GM12865 (cell line): ENCODE data around the gene MAPT.

Source experiments
- DNase-seq: peaks from one replicate; pipeline ENCODE4 v3.0.0; 2010; ENCODE audit warnings: low read depth
- H3K4me3 ChIP-seq: 2 replicates; pipeline ENCODE4 v1.5.1; 2011; ENCODE audit warnings: mild to moderate bottlenecking, low read depth, low read length, control low read depth
- TF ChIP-seq, protein P1 (sequence below): IDR thresholded peaks from 2 replicates; pipeline ENCODE4 v1.5.1; 2011; ENCODE audit warnings: low read length, control low read depth, low read depth, inconsistent platforms; ENCODE audit not compliant: insufficient read depth; ENCODE audit errors: missing control alignments

Gene MAPT

DNA sequence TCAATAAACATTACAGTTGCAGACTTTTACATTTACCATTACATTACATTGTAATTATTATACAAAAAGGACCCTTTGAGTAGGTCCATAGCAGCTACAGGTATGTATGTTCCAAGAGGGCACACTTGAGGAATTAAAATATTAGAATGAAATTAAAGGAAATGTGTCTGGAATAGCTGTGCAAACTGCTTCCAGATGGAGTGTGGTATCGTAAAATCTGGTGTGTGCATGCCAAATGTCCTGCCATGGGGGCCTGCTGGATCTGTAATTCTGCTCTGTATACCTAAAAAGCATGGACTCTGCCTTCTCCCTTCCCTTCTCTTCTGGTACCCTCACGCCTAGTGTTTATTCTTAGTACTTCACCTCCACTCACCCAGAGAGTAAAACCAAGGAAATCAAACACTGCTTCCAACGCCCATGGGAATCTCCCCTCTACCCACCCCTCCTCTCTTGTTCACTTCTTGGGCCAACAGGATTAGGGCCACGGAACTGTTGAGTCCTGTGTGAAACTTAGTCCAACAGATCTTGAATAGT, 143.4 kb downstream of the MAPT start:
- DNase-seq, result no peak
- no peak overlapping the region for H3K4me3 ChIP-seq
- TF ChIP-seq, protein P1, sequence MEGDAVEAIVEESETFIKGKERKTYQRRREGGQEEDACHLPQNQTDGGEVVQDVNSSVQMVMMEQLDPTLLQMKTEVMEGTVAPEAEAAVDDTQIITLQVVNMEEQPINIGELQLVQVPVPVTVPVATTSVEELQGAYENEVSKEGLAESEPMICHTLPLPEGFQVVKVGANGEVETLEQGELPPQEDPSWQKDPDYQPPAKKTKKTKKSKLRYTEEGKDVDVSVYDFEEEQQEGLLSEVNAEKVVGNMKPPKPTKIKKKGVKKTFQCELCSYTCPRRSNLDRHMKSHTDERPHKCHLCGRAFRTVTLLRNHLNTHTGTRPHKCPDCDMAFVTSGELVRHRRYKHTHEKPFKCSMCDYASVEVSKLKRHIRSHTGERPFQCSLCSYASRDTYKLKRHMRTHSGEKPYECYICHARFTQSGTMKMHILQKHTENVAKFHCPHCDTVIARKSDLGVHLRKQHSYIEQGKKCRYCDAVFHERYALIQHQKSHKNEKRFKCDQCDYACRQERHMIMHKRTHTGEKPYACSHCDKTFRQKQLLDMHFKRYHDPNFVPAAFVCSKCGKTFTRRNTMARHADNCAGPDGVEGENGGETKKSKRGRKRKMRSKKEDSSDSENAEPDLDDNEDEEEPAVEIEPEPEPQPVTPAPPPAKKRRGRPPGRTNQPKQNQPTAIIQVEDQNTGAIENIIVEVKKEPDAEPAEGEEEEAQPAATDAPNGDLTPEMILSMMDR, result no peak

DNA sequence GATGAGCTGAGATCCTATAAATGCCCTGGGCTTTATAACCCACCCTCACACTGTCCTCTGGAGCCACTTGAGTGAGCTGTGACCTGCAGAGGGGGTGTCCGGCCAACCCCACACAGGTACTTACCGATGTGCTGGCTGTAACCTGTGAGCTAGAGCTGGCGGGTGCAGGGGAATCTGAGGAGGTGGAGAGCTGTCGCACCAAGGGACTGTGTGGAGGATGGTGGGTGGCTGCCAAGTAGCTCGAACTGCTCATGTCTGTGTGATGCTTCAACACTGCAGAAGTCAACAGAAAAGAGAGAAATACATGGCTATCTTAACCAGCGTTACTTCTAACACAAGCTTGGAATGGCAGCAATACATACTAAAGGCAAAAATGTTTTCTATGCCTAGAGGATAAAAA, 144.1 kb downstream of the MAPT start:
- H3K4me3 ChIP-seq, result no peak overlapping the region
- DNase-seq, result no peak
- TF ChIP-seq, protein P1, result no peak

DNA sequence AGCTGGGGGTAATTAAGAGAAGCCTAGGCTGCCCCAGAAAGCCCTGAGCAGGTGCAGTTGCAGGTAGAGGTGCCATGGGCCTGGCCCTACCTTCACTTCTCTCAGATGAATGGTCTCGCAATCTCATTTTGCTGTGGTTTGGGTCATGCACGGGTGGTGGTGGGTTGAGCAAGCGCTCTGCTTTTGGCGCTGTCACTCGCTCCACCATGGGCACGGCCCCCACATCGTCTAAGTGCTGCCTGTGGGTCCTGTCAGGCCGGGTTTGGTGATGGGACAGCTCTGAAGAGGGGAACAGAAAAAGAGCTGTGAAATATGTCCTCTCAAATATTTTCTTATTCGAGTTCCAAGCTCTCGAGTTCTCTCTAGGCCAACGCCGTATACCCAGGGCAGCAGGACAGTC, 144.6 kb downstream of the MAPT start:
- DNase-seq, result no peak
- H3K4me3 ChIP-seq, result no peak overlapping the region
- TF ChIP-seq, protein P1, result no peak

DNA sequence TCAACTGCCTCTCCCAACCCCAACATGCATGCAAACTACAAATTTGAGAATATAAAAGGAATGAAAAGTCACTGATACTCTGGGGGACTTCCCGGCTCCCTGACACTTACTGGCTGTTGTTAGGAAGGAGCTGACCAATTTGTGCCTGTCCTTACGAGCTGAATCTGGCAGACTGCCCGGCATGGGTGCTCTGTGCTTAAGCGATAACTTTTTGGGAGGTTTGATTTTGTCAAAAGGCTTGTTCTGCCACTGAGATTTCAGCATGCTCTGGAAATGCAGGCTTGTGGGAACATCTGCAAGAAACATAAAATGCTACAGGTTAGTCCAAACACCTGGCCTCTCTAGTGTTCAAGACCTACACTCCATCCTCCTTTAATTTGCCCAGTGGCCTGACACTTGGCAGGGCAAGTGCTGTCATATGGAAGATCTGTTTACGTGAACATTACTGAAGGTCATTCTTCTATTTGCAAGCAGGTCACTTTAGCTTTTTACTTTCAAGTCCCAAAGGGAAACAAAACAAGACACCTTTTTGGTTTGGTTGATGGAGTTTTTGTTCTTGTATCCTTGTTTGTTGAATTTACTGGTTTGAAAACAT, 145.3 kb downstream of the MAPT start:
- TF ChIP-seq, protein P1, result no peak
- no peak overlapping the region for H3K4me3 ChIP-seq
- no peak for DNase-seq

DNA sequence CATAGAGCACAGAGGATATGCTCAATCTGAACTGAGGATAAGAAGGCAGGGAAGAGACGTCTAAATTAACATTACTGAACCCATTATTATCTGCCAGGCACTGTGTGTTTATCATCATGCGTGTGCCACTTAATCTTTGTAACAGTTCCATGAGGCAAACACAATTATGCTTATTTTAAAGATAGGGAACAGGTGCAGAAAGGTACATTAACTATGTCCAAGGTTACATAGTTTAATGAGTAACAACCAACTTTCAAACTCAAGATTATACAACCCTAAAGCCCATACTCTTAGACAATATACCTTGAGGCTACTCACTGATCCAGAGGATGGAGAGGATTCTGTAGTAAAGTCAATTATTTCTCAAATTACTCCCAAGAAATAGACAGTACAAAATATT, 147.9 kb downstream of the MAPT start:
- no peak overlapping the region for H3K4me3 ChIP-seq
- TF ChIP-seq, protein P1, result no peak
- DNase-seq, result no peak

DNA sequence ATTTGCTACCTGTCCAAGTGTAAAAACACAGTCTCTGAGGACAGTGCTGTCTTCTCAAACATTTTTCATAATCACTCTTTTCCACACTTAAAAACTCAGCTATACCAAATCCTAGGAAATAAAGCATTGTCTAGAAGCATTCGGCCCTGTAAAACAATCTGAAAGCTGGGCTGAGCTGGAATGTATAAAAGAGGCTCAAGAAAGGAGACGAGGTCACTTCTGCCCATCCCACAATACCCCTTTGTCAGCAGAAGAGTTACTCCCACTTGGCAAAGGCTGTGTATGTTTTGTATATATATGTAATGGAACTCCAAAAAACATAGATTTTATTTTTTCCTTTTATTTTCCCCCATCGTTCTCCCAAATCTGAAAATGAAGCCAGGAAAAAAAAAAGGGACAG, 148.6 kb downstream of the MAPT start:
- H3K4me3 ChIP-seq, result no peak overlapping the region
- TF ChIP-seq, protein P1, result no peak
- no peak for DNase-seq

DNA sequence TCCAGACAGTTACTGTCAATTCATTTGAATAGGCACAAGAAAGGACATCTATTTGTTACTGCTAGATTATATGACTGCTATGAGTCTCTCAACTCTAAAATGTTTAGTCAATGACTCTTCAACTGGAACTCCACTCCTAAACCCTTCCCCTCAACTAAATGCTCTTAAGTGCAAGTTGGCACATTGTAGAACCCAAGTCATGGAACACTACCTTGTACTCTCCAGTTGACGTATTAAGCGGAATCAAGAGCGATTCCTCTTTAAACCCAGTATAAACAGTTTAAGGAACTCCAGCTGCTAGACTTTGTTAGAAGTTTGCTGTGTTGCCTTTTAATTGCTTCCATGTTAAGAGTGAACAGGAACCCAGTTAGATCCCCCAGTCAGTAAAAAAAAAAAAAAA, 149.3 kb downstream of the MAPT start:
- TF ChIP-seq, protein P1, result no peak
- no peak overlapping the region for H3K4me3 ChIP-seq
- no peak for DNase-seq
